Breast epithelium (tissue), 4 donors: Measurements from ENCODE around the gene MRFAP1L1. TPM values are rescaled to one million over a fixed set of nuclear protein-coding genes. Genes with fewer than 3 reads are reported as not detected.

Experiments
- DNase-seq, 2 donors: peaks; one replicate each; pipeline ENCODE4 v3.0.0-alpha.2; 2019; ENCODE audit warnings: low spot score in 2 of 2
- H3K27ac ChIP-seq, 2 donors: fragments of 200-600 bp; sonication (generic) in 1 of 2; one replicate each; pipeline ENCODE4 v1.5.1; 2016 to 2019; ENCODE audit warnings: mild to moderate bottlenecking in 1 of 2
- H3K27me3 ChIP-seq, 2 donors: fragments of 200-600 bp; sonication (generic) in 1 of 2; one replicate each; pipeline versions ENCODE4 v1.5.1 to v1.6.0; 2017 to 2019; ENCODE audit warnings: control low read depth in 1 of 2, mild to moderate bottlenecking in 1 of 2
- H3K36me3 ChIP-seq: fragments of 200-600 bp; one replicate; pipeline ENCODE4 v1.5.1; 2019
- H3K4me1 ChIP-seq, 2 donors: fragments of 200-600 bp; sonication (generic); one replicate each; pipeline ENCODE4 v1.5.1; 2016 to 2019; ENCODE audit warnings: control low read depth in 1 of 2
- H3K4me3 ChIP-seq, 3 donors: fragments of 200-600 bp; sonication (generic); 1 replicate in 2 of 3; 2 replicates in 1 of 3; pipeline ENCODE4 v1.5.1; 2016 to 2019; ENCODE audit warnings: mild to moderate bottlenecking in 3 of 3, moderate library complexity in 2 of 3
- H3K9me3 ChIP-seq, 2 donors: fragments of 200-600 bp; sonication (generic) in 1 of 2; one replicate each; pipeline ENCODE4 v1.5.1; 2016 to 2019; ENCODE audit warnings: control low read depth in 1 of 2
- CTCF ChIP-seq, 3 donors: fragments of 450-650 bp; IDR thresholded peaks; one replicate each; pipeline ENCODE4 v1.5.1; 2016 to 2017; ENCODE audit warnings: antibody characterized with exemption in 3 of 3, mild to moderate bottlenecking in 3 of 3, moderate library complexity in 3 of 3
- POLR2A ChIP-seq: fragments of 450-650 bp; IDR thresholded peaks from one replicate; pipeline ENCODE4 v1.6.1; 2016; ENCODE audit warnings: antibody characterized with exemption, mild to moderate bottlenecking, moderate library complexity
- POLR2AphosphoS5 ChIP-seq, 3 donors: sonication (generic); formaldehyde crosslinking; IDR thresholded peaks; one replicate each; pipeline ENCODE4 v1.6.1; 2017; ENCODE audit warnings: antibody characterized with exemption in 3 of 3
- intact Hi-C: fragments of 100-400 bp; cut with DNase I; formaldehyde crosslinking; loops from one replicate; pipeline ENCODE4 v1.15.1; 2023; ENCODE audit warnings: low total_unique reads
- total RNA-seq, 3 donors: library from RNA; depleted of rRNA; stranded (reverse); fragments of >200 nt; gene quantifications; one replicate each; pipeline ENCODE4 v1.1.0, GENCODE V29; 2016

Gene MRFAP1L1
- total RNA-seq, 3 donors from 2014 or later, result 48.0 to 78.0 (median 70.1) TPM

- Histone ChIP-seq H3K36me3 (no peaks in the 10 kb centered on the region), H3K27ac (no peak overlapping the region), H3K4me1 (no peaks in the 10 kb centered on the region), H3K9me3 (no peaks in the 10 kb centered on the region), H3K4me3 (no peak overlapping the region), H3K27me3 (no peaks in the 10 kb centered on the region)
- TF ChIP-seq POLR2AphosphoS5 (IDR thresholded peaks at IDR 0.05) (no peak), CTCF (IDR thresholded peaks at IDR 0.05) (no peak), POLR2A (no peak)
- intact Hi-C loops, result no loop called here
- DNase-seq, result no peak
These were observed 49.2 kb downstream of the MRFAP1L1 start for GRCh38 chr4:6660430-6660829.

- no peak for TF ChIP-seq CTCF (IDR thresholded peaks at IDR 0.05)
- no peak for TF ChIP-seq POLR2A
- no peak for TF ChIP-seq POLR2AphosphoS5 (IDR thresholded peaks at IDR 0.05)
- Histone ChIP-seq H3K27me3 (no peaks in the 10 kb centered on the region), H3K36me3 (no peaks in the 10 kb centered on the region), H3K4me3 (no peak overlapping the region), H3K4me1 (no peaks in the 10 kb centered on the region), H3K9me3 (no peaks in the 10 kb centered on the region), H3K27ac (no peak overlapping the region)
- DNase-seq, result no peak
- intact Hi-C loops, result no loop called here
These were observed 49.8 kb downstream of the MRFAP1L1 start for GRCh38 chr4:6659897-6660296.

- intact Hi-C loops, result no loop called here
- no peaks in the 10 kb centered on the region for H3K27me3 ChIP-seq
- TF ChIP-seq POLR2AphosphoS5 (IDR thresholded peaks at IDR 0.05) (no peak), CTCF (IDR thresholded peaks at IDR 0.05) (no peak), POLR2A (no peak)
- H3K9me3 ChIP-seq, result no peaks in the 10 kb centered on the region
- H3K36me3 ChIP-seq, result no peaks in the 10 kb centered on the region
- DNase-seq, result peak in 1 of 2 donors; percentile 56
- H3K4me1 ChIP-seq, result no peaks in the 10 kb centered on the region
- peak overlapping the region; percentile 64 to 84 for H3K27ac ChIP-seq
- H3K4me3 ChIP-seq, result peak overlapping the region; percentile 43 to 75 (median 57)
These were observed 51.0 kb downstream of the MRFAP1L1 start for GRCh38 chr4:6658597-6659075.

GRCh38 chr4:6658209-6658595 is 51.5 kb downstream of the MRFAP1L1 start:
- no peak for TF ChIP-seq CTCF (IDR thresholded peaks at IDR 0.05)
- TF ChIP-seq POLR2AphosphoS5 (IDR thresholded peaks at IDR 0.05), result no peak
- TF ChIP-seq POLR2A, result no peak
- Histone ChIP-seq H3K36me3 (no peaks in the 10 kb centered on the region), H3K4me3 (peak overlapping the region; percentile 43 to 75 (median 57)), H3K27ac (peak overlapping the region; percentile 64 to 84), H3K4me1 (no peaks in the 10 kb centered on the region), H3K27me3 (no peaks in the 10 kb centered on the region), H3K9me3 (no peaks in the 10 kb centered on the region)
- intact Hi-C loops, result no loop called here
- DNase-seq, result no peak

Other genes starting within 250 kb of the MRFAP1L1 start
- gene PPP2R2C, start 237.3 kb downstream of the MRFAP1L1 start, total RNA-seq, result under 1 TPM; 0.16 to 0.66 (median 0.44) TPM
- gene MAN2B2, start 134.7 kb downstream of the MRFAP1L1 start, total RNA-seq, result 10 to 100 TPM; 18.7 to 49.8 (median 19.6) TPM
- 100 to 1,000 TPM; 119 to 172 (median 142) TPM for gene MRFAP1, start 69.2 kb downstream of the MRFAP1L1 start, total RNA-seq
- under 1 TPM in 2 of 3 donors, not detected in 1; 0.29 to 0.98 TPM for gene S100P, start 16.0 kb downstream of the MRFAP1L1 start, total RNA-seq
- gene BLOC1S4, start 6.3 kb upstream of the MRFAP1L1 start, total RNA-seq, result 10 to 100 TPM; 18.9 to 23.6 (median 19.8) TPM
- 10 to 100 TPM; 31.5 to 40.8 (median 31.7) TPM for gene KIAA0232, start 72.9 kb upstream of the MRFAP1L1 start, total RNA-seq
- 10 to 100 TPM; 48.5 to 57.3 (median 48.7) TPM for gene TBC1D14, start 200.0 kb upstream of the MRFAP1L1 start, total RNA-seq